Transverse colon (tissue), 3 donors: ENCODE measurements around the gene PNPO.

Experiments used
- POLR2A ChIP-seq: fragments of 450-650 bp; IDR thresholded peaks from one replicate; pipeline ENCODE4 v1.6.1; 2016; ENCODE audit warnings: antibody characterized with exemption, mild to moderate bottlenecking, moderate library complexity
- TF ChIP-seq, protein P1 (sequence below), 5 experiments: fragments of 200-600 bp in 3 of 5; fragments of 450-650 bp in 2 of 5; sonication (generic) in 3 of 5; IDR thresholded peaks; 1 replicate in 2 of 5; 2 replicates in 3 of 5; pipeline ENCODE4 v1.5.1; 2016 to 2017; ENCODE audit warnings: antibody characterized with exemption in 5 of 5, inconsistent platforms in 3 of 5, mild to moderate bottlenecking in 2 of 5, moderate library complexity in 1 of 5

DNA sequence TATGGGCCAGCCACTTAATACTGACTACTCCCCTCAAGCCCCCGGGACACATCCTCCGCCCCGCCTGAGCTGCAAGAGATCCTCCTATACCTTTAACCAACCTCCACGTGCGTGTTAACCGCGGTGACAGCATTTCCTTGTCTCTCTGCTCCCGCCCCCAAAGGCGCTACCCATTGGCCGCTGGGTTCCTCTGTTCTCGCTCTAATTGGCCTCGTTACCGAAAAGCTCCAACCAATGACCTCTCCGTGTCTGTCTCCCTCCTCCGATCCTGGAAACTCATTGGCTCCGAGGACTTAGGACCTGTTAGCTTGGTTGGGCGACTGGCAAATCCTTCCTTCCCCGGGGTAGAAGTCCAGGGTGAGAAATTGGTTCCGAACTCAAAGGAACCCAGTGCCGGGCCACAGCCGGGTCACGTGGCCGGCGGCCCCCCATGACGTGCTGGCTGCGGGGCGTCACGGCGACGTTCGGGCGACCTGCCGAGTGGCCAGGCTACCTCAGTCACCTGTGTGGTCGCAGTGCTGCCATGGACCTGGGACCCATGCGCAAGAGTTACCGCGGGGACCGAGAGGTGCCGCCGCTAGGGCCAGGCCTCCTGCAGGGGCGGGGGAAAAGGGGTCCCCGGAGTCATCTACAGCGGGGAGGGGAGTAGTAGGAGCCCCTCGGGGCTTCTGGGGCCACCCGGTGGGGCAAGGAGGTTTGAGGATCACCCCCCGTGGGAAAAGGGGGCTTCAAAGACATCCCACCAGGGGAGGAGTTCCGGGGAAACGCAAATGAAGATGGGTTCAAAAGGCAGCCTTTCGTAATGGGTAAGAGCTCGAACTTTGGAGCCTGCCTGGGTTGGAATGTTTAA is at the start of gene PNPO:
- TF ChIP-seq, protein P1, sequence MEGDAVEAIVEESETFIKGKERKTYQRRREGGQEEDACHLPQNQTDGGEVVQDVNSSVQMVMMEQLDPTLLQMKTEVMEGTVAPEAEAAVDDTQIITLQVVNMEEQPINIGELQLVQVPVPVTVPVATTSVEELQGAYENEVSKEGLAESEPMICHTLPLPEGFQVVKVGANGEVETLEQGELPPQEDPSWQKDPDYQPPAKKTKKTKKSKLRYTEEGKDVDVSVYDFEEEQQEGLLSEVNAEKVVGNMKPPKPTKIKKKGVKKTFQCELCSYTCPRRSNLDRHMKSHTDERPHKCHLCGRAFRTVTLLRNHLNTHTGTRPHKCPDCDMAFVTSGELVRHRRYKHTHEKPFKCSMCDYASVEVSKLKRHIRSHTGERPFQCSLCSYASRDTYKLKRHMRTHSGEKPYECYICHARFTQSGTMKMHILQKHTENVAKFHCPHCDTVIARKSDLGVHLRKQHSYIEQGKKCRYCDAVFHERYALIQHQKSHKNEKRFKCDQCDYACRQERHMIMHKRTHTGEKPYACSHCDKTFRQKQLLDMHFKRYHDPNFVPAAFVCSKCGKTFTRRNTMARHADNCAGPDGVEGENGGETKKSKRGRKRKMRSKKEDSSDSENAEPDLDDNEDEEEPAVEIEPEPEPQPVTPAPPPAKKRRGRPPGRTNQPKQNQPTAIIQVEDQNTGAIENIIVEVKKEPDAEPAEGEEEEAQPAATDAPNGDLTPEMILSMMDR (IDR thresholded peaks at IDR 0.05), result peak in 3 of 5 experiments; percentile 12 to 54 (median 42)
- peak; percentile 74 for TF ChIP-seq POLR2A
